NCI-H446 (cell line): ENCODE results near the gene TMEM204.
A peak's percentile ranks its signal among the peaks of the same experiment; 100 is the strongest.

Experiments used
- DNase-seq, 2 experiments: peaks; one replicate each; lab custom pipeline; 2025; lab: John Stamatoyannopoulos, UW

Gene TMEM204

DNA sequence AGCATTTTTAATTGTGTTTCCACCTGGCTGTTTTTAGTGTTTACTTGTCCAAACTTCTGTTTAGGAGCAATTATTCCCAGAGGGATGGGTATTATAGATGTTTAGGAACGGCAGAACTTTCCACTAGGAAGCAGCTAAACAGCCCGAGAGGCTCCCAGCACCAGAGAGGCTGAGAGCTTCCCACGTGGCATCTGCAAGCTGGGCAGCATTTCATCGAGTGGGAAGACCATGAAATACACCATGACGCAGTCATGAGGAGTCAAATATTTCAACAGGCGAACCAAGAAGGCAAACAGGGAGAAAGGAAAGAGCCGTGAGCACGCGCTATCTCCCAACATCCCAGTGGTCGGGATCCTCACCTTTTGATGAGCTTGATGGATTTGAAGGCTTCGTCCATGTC, 24.1 kb downstream of the TMEM204 start:
- no peak for DNase-seq

GRCh38 chr16:1559446-1559975, 26.0 kb downstream of the TMEM204 start:
- no peak for DNase-seq

GRCh38 chr16:1560153-1560552, 26.7 kb downstream of the TMEM204 start:
- DNase-seq, result no peak

DNA sequence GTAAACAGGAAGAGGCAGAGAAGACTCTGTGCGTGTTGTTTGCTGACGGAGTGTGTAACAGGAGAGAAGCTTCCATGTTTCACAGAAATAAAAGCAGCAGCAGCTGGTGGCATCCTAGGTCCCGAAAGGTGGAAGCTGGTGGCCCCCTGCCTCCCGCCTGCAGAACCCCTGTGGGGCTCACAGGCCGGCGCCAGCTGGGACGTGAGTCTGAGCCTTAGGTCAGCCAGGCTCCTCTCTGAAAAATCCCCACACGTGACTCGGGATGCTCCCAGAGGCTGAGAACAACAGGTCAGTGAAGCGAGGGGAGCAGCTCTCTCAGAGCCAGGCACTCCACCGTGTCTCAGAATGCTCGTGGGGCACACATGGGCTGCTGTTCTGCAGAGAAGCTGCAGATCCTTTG, 27.4 kb downstream of the TMEM204 start:
- DNase-seq, result no peak

DNA sequence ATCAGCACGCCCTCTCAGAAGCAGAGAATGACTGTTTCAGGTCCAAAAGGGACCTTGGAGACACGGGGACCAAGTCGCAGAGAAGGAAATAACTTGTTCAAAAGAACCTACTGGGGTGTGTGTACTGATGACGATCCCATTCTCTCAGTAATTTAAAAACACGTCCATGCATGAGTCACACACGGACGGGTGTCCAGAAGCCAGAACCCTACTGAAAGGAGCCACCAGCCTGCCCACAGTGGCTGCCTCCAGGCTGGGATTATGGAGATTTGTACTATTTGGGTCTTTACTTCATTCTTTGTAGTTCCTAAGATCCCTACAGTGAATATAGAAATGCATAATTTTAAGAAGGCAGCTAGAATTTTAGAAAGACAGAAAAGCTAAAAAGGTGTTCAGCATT, 27.8 kb downstream of the TMEM204 start:
- DNase-seq, result no peak

- no peak for DNase-seq
These were observed 28.4 kb downstream of the TMEM204 start for GRCh38 chr16:1561836-1562235.

- DNase-seq, result no peak
These were observed 30.3 kb downstream of the TMEM204 start for GRCh38 chr16:1563786-1564185.

DNA sequence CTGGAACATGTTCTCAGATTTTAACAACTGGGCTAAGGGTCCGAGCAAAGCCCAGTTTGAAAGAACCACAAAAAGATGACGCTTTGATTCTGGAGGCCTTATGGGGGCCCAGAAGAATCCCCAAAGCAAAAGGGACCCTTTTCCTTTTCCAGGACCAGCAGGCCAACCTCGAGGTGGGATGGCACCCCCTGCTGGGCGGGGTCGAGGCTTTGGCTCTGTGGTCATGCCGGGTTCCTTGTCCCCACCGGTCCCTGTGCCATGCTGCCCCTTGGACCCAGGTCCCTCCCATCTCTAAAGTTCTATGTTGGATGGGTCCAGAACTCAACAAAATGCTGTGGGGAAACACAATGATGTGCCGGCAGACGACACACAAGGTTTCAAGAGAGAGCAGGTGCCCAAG, 30.9 kb downstream of the TMEM204 start:
- DNase-seq, result no peak

GRCh38 chr16:1565083-1565805, 31.8 kb downstream of the TMEM204 start:
- no peak for DNase-seq

DNA sequence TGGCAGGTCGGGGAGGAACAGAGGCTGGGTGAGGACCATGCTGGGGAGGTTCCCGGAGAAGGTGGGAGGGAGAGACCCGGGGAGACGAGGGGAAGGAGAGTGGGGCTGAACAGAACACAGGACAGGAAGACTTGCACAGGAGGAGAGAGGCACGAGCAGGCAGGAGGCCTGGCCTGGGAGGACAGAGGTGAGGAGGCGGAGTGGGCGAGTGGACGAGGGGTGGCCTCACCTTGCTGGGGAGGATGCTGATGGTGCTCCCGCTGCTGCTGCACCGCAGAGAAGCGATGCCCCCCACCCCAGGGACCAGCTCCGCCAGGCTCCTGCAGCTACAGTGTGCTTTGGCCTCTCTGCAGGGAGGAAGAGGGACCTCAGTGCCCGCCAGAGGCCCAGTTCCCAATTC, 34.5 kb downstream of the TMEM204 start:
- no peak for DNase-seq

- no peak for DNase-seq
These were observed 37.7 kb downstream of the TMEM204 start for GRCh38 chr16:1571012-1571671.

- no peak for DNase-seq
These were observed 39.2 kb downstream of the TMEM204 start for GRCh38 chr16:1572673-1573072.

DNA sequence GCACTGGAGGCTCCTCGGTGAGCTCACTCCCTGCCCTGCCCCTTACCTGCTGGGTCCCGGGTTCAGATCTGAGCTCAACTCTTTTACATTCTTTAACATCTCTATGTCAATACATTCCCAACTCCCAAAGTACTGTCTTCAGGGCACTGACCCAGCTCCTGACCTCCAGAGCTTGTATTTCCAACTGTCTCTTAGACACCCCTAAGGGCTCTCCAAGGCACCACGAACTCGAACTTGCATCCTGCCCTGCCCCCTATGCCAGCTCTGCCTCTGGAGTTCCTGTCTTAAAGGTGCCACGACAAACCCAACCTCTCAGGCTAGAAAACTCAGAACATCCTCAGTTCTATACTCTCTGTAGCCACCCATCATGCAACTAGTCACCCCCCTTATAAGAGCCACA, 39.8 kb downstream of the TMEM204 start:
- DNase-seq, result no peak

GRCh38 chr16:1575578-1575977, 42.1 kb downstream of the TMEM204 start:
- no peak for DNase-seq

DNA sequence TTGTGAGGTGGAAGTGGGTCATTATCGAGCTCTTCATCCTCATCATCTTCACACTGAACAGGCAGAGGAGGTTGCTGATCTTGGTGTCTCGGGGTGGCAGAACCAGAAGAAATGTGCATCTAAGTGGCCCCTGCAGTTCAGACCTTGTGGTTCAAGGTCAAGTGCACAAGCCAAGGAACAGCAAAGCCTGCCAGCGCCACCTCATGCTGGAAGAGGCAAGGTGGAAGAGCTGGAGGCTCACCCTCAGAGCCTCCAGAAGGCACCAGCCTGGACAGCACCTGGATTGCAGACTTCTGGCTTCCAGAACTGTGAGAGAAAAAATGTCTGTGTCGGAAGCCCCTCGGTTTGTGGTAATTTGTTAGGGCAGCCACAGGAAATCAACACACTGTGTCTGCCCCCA, 45.7 kb downstream of the TMEM204 start:
- no peak for DNase-seq

- no peak for DNase-seq
These were observed 46.8 kb downstream of the TMEM204 start for GRCh38 chr16:1580256-1580655.

GRCh38 chr16:1580956-1581355, 47.5 kb downstream of the TMEM204 start:
- DNase-seq, result peak in 1 of 2 experiments; percentile 9

GRCh38 chr16:1581804-1582203, 48.3 kb downstream of the TMEM204 start:
- DNase-seq, result no peak

- no peak for DNase-seq
These were observed 49.7 kb downstream of the TMEM204 start for GRCh38 chr16:1583180-1583579.

DNA sequence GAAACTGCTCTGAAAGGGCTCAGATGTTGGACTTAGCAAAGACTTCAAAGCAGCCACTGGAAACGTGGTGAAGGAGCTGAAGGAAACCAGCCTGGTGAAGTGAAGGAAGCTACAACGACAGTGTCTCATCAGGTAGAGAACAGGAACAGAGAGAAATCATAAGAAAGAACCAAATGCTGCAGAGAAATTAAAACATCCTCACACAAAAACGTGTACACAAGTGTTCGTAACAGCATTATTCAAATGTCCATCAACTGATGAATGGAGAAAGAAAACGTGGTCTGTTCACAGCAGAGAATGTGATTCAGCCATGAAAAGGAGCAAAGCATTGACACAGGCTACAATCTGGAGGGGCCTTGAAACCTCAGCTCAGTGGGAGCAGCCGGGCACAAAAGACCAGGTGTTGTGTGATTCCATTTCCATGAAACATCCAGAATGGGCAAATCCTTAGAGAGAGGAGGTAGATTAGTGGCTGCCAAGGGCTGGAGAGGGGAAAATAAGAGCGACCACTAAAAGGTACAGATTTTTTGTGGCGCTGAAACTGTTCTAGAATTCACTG, 51.5 kb downstream of the TMEM204 start:
- DNase-seq, result no peak

- no peak for DNase-seq
These were observed 56.9 kb downstream of the TMEM204 start for GRCh38 chr16:1590366-1590765.

GRCh38 chr16:1590930-1591705, 57.7 kb downstream of the TMEM204 start:
- no peak for DNase-seq
